GM23338 (cell line): ENCODE measurements around the gene GSAP. TPM values are rescaled to one million over a fixed set of nuclear protein-coding genes. Genes with fewer than 3 reads are reported as not detected.

Experiments used
- ATAC-seq: fragments of 200-7000 bp; cut with Tn5 transposase; 3 replicates; pipeline ENCODE4 v1.9.1; 2020
- DNase-seq: peaks from one replicate; pipeline ENCODE4 v3.0.0-alpha.2; 2015; ENCODE audit warnings: low spot score
- H2AFZ ChIP-seq: fragments of 200-600 bp; sonication (generic); 2 replicates; pipeline ENCODE4 v1.8.0; 2016; ENCODE audit warnings: antibody characterized with exemption, mild to moderate bottlenecking, moderate library complexity
- H3F3A ChIP-seq: fragments of 200-600 bp; sonication (generic); replicated peaks from 2 replicates; pipeline ENCODE4 v1.8.0; 2017; ENCODE audit warnings: antibody characterized with exemption, mixed run types, low read depth
- H3K27ac ChIP-seq: fragments of 200-600 bp; sonication (generic); 2 replicates; pipeline ENCODE4 v1.6.1; 2016; ENCODE audit warnings: low read depth
- H3K27me3 ChIP-seq: fragments of 200-600 bp; sonication (generic); 2 replicates; pipeline ENCODE4 v1.8.0; 2016; ENCODE audit warnings: mild to moderate bottlenecking, mixed run types, moderate library complexity; ENCODE audit not compliant: insufficient read depth
- H3K36me3 ChIP-seq: fragments of 200-600 bp; sonication (generic); 2 replicates; pipeline ENCODE4 v1.8.0; 2016; ENCODE audit warnings: mild to moderate bottlenecking; ENCODE audit not compliant: insufficient read depth
- H3K4me1 ChIP-seq: fragments of 200-600 bp; sonication (generic); 2 replicates; pipeline ENCODE4 v1.8.0; 2016; ENCODE audit warnings: mild to moderate bottlenecking, moderate library complexity; ENCODE audit not compliant: insufficient read depth
- H3K4me2 ChIP-seq: fragments of 200-600 bp; sonication (generic); 2 replicates; pipeline ENCODE4 v1.7.1; 2017; ENCODE audit warnings: mixed run types
- H3K4me3 ChIP-seq: fragments of 200-600 bp; sonication (generic); 2 replicates; pipeline ENCODE4 v1.6.1; 2016; ENCODE audit warnings: mixed run types
- H3K79me2 ChIP-seq: fragments of 200-600 bp; sonication (generic); replicated peaks from 2 replicates; pipeline ENCODE4 v1.8.0; 2017; ENCODE audit warnings: mild to moderate bottlenecking; ENCODE audit not compliant: insufficient read depth
- H3K9me2 ChIP-seq: fragments of 200-600 bp; sonication (generic); 2 replicates; pipeline ENCODE4 v1.8.0; 2017; ENCODE audit not compliant: insufficient read depth
- H4K20me1 ChIP-seq: fragments of 200-600 bp; sonication (generic); replicated peaks from 2 replicates; pipeline ENCODE4 v1.8.0; 2017; ENCODE audit warnings: mild to moderate bottlenecking; ENCODE audit not compliant: insufficient read depth
- H3K27ac Mint-ChIP-seq: 2 replicates; pipeline ENCODE4 v1.8.0; 2020; ENCODE audit warnings: inconsistent platforms, mild to moderate bottlenecking, moderate library complexity, mixed read lengths
- H3K27me3 Mint-ChIP-seq: 3 replicates; pipeline ENCODE4 v1.8.0; 2022; ENCODE audit warnings: low read depth, mild to moderate bottlenecking, moderate library complexity, mixed read lengths, inconsistent platforms; ENCODE audit not compliant: insufficient read depth, poor library complexity
- H3K36me3 Mint-ChIP-seq: 3 replicates; pipeline ENCODE4 v1.8.0; 2021; ENCODE audit warnings: low read depth, mild to moderate bottlenecking, inconsistent platforms, moderate library complexity, mixed read lengths
- H3K4me1 Mint-ChIP-seq: 3 replicates; pipeline ENCODE4 v1.8.0; 2020; ENCODE audit warnings: mild to moderate bottlenecking, inconsistent platforms, mixed read lengths
- H3K4me3 Mint-ChIP-seq: 3 replicates; pipeline ENCODE4 v1.8.0; 2021; ENCODE audit warnings: moderate library complexity, mild to moderate bottlenecking, inconsistent platforms, mixed read lengths
- H3K9me3 Mint-ChIP-seq: 3 replicates; pipeline ENCODE4 v1.8.0; 2020; ENCODE audit warnings: moderate library complexity, mild to moderate bottlenecking, inconsistent platforms, mixed read lengths
- CTCF ChIP-seq, 2 experiments: fragments of 200-600 bp in 1 of 2; sonication (generic) in 1 of 2; conservative IDR thresholded peaks; 2 replicates each; pipeline versions ENCODE4 v1.5.1 to v1.6.1; 2016 to 2017; ENCODE audit warnings: antibody characterized with exemption in 2 of 2, low read depth in 2 of 2, mild to moderate bottlenecking in 2 of 2, moderate library complexity in 1 of 2
- JUNB ChIP-seq: IDR thresholded peaks from one replicate; pipeline ENCODE4 v1.6.1; 2016; ENCODE audit warnings: antibody characterized with exemption; ENCODE audit not compliant: unreplicated experiment
- NANOG ChIP-seq: IDR thresholded peaks from 2 replicates; pipeline ENCODE4 v1.6.1; 2016; ENCODE audit warnings: antibody characterized with exemption, borderline replicate concordance
- POLR2AphosphoS5 ChIP-seq: IDR thresholded peaks from 2 replicates; pipeline ENCODE4 v1.6.1; 2016; ENCODE audit warnings: antibody characterized with exemption, low read depth
- ZNF462 ChIP-seq: fragments of 250-450 bp; sonication (Bioruptor Pico); IDR thresholded peaks from 2 replicates; pipeline ENCODE4 v1.5.0; 2020; ENCODE audit warnings: mild to moderate bottlenecking, moderate library complexity
- polyA plus RNA-seq: library from polyadenylated mRNA; unstranded; fragments of >200 nt; fragmentation: Nextera tagmentation; extraction: Ambion mirVana; gene quantifications from 2 replicates; pipeline ENCODE4 v1.2.1, GENCODE V29; 2016
- total RNA-seq: library from RNA; depleted of rRNA; stranded (reverse); fragments of >200 nt; shearing (Covaris generic); gene quantifications from 2 replicates; pipeline ENCODE4 v1.2.3, GENCODE V29; 2014
- TF ChIP-seq, protein P1 (sequence below): IDR thresholded peaks from one replicate; pipeline ENCODE4 v1.6.1; 2018; ENCODE audit warnings: antibody characterized with exemption; ENCODE audit not compliant: unreplicated experiment

Gene GSAP
- total and polyA plus RNA-seq, 2 experiments from 2014 or later: 0.63 to 1.1 TPM

DNA sequence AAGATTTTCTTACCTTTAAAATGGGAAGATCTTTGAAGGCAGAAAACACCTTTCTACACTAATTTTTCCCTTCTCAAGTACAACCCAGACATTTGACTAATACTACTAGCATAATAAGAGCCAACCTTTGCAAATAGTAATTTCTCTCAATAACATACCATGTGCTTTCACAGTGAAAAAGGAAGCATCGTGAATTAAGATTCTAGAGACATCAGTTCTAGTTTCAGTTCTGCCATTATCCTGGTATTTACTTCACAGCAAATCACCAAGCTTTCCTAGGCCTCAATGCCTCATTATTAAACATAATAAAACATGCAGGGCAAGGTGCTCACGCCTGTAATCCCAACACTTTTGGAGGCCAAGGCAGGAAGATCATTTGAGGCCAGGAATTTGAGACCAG is 24.9 kb downstream of the GSAP start:
- no peak for ATAC-seq

More for the DNA sequence above, 24.9 kb downstream of the GSAP start:
- H3K4me1 Mint-ChIP-seq: peaks cover 33% of the 10 kb centered on the region
- TF ChIP-seq ZNF462 (CRISPR knock-in tag): no peak
- no peak for TF ChIP-seq JUNB
- TF ChIP-seq, protein P1, sequence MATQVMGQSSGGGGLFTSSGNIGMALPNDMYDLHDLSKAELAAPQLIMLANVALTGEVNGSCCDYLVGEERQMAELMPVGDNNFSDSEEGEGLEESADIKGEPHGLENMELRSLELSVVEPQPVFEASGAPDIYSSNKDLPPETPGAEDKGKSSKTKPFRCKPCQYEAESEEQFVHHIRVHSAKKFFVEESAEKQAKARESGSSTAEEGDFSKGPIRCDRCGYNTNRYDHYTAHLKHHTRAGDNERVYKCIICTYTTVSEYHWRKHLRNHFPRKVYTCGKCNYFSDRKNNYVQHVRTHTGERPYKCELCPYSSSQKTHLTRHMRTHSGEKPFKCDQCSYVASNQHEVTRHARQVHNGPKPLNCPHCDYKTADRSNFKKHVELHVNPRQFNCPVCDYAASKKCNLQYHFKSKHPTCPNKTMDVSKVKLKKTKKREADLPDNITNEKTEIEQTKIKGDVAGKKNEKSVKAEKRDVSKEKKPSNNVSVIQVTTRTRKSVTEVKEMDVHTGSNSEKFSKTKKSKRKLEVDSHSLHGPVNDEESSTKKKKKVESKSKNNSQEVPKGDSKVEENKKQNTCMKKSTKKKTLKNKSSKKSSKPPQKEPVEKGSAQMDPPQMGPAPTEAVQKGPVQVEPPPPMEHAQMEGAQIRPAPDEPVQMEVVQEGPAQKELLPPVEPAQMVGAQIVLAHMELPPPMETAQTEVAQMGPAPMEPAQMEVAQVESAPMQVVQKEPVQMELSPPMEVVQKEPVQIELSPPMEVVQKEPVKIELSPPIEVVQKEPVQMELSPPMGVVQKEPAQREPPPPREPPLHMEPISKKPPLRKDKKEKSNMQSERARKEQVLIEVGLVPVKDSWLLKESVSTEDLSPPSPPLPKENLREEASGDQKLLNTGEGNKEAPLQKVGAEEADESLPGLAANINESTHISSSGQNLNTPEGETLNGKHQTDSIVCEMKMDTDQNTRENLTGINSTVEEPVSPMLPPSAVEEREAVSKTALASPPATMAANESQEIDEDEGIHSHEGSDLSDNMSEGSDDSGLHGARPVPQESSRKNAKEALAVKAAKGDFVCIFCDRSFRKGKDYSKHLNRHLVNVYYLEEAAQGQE: no peak
- no peak for TF ChIP-seq CTCF (conservative IDR thresholded peaks at IDR 0.05; ENCODE audit: low read depth in 2 of 2)
- TF ChIP-seq NANOG: no peak
- no peak for TF ChIP-seq POLR2AphosphoS5
- H3K9me3 Mint-ChIP-seq: no peaks in the 10 kb centered on the region; the same call in 1 of the 3 replicates
- H3K27me3 Mint-ChIP-seq: peaks cover 2% of the 10 kb centered on the region
- H3F3A ChIP-seq: no peaks in the 10 kb centered on the region
- DNase-seq: no peak
- no peaks in the 10 kb centered on the region for H3K36me3 ChIP-seq
- H3K36me3 Mint-ChIP-seq: peaks cover 2% of the 10 kb centered on the region; the same call in 2 of the 3 replicates
- no peak overlapping the region for H3K4me3 Mint-ChIP-seq
- no peak overlapping the region for H3K4me3 ChIP-seq
- H3K27ac ChIP-seq: no peak overlapping the region
- no peak overlapping the region for H3K27ac Mint-ChIP-seq
- H3K27me3 ChIP-seq: no peaks in the 10 kb centered on the region
- H3K9me2 ChIP-seq: 0 out of 2 replicates have a peak, but pooled peaks cover 4% of the 10 kb centered on the region
- no peaks in the 10 kb centered on the region for H3K79me2 ChIP-seq
- H3K4me1 ChIP-seq: peaks cover 27% of the 10 kb centered on the region
- no peak overlapping the region for H2AFZ ChIP-seq
- H4K20me1 ChIP-seq: no peaks in the 10 kb centered on the region
- H3K4me2 ChIP-seq: no peak overlapping the region
